AG20443 (cell line): Measurements from ENCODE around the gene RER1.
"Not testable (repeated sequence)": the region's sequence is repeated elsewhere in the genome, so short reads cannot be mapped to it uniquely, and the experiment has no call there.

ENCODE experiments used
- DNase-seq: peaks from one replicate; pipeline ENCODE4 v3.0.0; 2012; ENCODE audit warnings: low spot score, mixed read lengths

Gene RER1

GRCh38 chr1:2429780-2430591, 38.3 kb downstream of the RER1 start:
- DNase-seq, result no peak

GRCh38 chr1:2430592-2430973, 38.9 kb downstream of the RER1 start:
- DNase-seq, result no peak

- no peak for DNase-seq
Observed at GRCh38 chr1:2431103-2431502, 39.5 kb downstream of the RER1 start.

GRCh38 chr1:2431518-2431917, 39.9 kb downstream of the RER1 start:
- no peak for DNase-seq

GRCh38 chr1:2432441-2432844, 40.8 kb downstream of the RER1 start:
- DNase-seq, result no peak

- DNase-seq, result no peak
Observed at GRCh38 chr1:2433196-2433595, 41.6 kb downstream of the RER1 start.

- no peak for DNase-seq
Observed at GRCh38 chr1:2433936-2434655, 42.5 kb downstream of the RER1 start.

GRCh38 chr1:2435091-2435490, 43.5 kb downstream of the RER1 start:
- DNase-seq, result no peak

GRCh38 chr1:2435746-2436355, 44.2 kb downstream of the RER1 start:
- DNase-seq, result no peak

- no peak for DNase-seq
Observed at GRCh38 chr1:2436876-2437275, 45.2 kb downstream of the RER1 start.

GRCh38 chr1:2437617-2438016, 46.0 kb downstream of the RER1 start:
- no peak for DNase-seq

GRCh38 chr1:2438038-2438437, 46.4 kb downstream of the RER1 start:
- DNase-seq, result no peak

GRCh38 chr1:2438641-2439040, 47.0 kb downstream of the RER1 start:
- no peak for DNase-seq

GRCh38 chr1:2439369-2439768, 47.7 kb downstream of the RER1 start:
- no peak for DNase-seq

GRCh38 chr1:2440346-2440745, 48.7 kb downstream of the RER1 start:
- DNase-seq, result not testable (repeated sequence)

GRCh38 chr1:2441746-2442145, 50.1 kb downstream of the RER1 start:
- DNase-seq, result no peak

- no peak for DNase-seq
Observed at GRCh38 chr1:2442661-2443060, 51.0 kb downstream of the RER1 start.

GRCh38 chr1:2443277-2444137, 51.9 kb downstream of the RER1 start:
- DNase-seq, result no peak

- no peak for DNase-seq
Observed at GRCh38 chr1:2444138-2444591, 52.5 kb downstream of the RER1 start.

- no peak for DNase-seq
Observed at GRCh38 chr1:2445162-2445822, 53.7 kb downstream of the RER1 start.

GRCh38 chr1:2445823-2446215, 54.2 kb downstream of the RER1 start:
- DNase-seq, result no peak

GRCh38 chr1:2446394-2446793, 54.8 kb downstream of the RER1 start:
- peak; percentile 49 for DNase-seq
